ENCODE data around the gene TAS1R1.

The TAS1R1 gene

GRCh38 chr1:6614019-6614928 lies 59.2 kb downstream of the TAS1R1 start:
- DNase-seq: peak; percentile 88

- DNase-seq: peak; percentile 72
Observed at GRCh38 chr1:6614929-6615785, 60.0 kb downstream of the TAS1R1 start.

- no peak for DNase-seq
Observed at GRCh38 chr1:6619045-6619444, 63.9 kb downstream of the TAS1R1 start.

- DNase-seq: no peak
Observed at GRCh38 chr1:6621429-6622391, 66.6 kb downstream of the TAS1R1 start.

- no peak for DNase-seq
Observed at GRCh38 chr1:6622396-6623152, 67.5 kb downstream of the TAS1R1 start.

- no peak for DNase-seq
Observed at GRCh38 chr1:6623269-6623965, 68.3 kb downstream of the TAS1R1 start.

GRCh38 chr1:6624710-6625583 lies 69.8 kb downstream of the TAS1R1 start, which contains the start of gene THAP3:
TSS of gene THAP3 (plus strand) at chr1:6624868. CDS start at chr1:6625219, 351 bp downstream.
- DNase-seq: peak; percentile 95

GRCh38 chr1:6625584-6626149 lies 70.6 kb downstream of the TAS1R1 start:
- DNase-seq: no peak

GRCh38 chr1:6627031-6627430 lies 71.9 kb downstream of the TAS1R1 start:
- DNase-seq: no peak

GRCh38 chr1:6627841-6628545 lies 72.9 kb downstream of the TAS1R1 start:
- DNase-seq: no peak

GRCh38 chr1:6628971-6629479 lies 73.9 kb downstream of the TAS1R1 start:
- DNase-seq: no peak

Measured in activated effector memory CD4-positive, alpha-beta T cell treated with anti-CD3 and anti-CD28 coated beads, Interleukin-2, amount 50 U/mL, for 16 hours (primary cell).